SK-N-MC (cell line): ENCODE data around the gene EOMES.

ENCODE experiments used
- EZH2 ChIP-seq: fragments of 200-600 bp; sonication (generic); IDR thresholded peaks from one replicate; pipeline ENCODE4 v1.6.1; 2017; ENCODE audit warnings: antibody characterized with exemption
- POLR2AphosphoS5 ChIP-seq: IDR thresholded peaks from 2 replicates; pipeline ENCODE4 v1.6.1; 2012; ENCODE audit warnings: mild to moderate bottlenecking, low read depth, low read length, borderline replicate concordance

DNA sequence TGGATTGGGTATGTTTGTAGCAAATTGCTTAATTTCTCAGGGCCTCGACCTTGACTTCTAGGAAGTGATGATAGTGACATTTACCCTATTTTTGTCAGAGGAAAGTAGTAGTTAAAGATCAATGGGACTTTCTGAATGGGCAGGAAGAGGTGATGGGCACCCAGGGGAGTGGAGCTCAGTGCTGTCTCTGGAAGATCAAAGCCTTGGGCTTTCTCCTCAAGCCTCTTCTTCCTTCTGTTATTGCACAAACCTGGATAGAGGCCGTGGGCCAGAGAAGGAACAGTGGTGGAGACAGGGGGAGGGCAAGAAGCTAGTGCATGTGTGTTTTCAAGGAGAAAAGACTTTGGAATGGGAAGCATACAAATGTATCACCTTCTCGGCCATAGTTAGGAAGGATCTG is 44.9 kb upstream of the EOMES start:
- TF ChIP-seq EZH2 (no peak), POLR2AphosphoS5 (no peak)
